ENCODE results near the gene KLRC2.
"Not testable (repeated sequence)": the region's sequence is repeated elsewhere in the genome, so short reads cannot be mapped to it uniquely, and the experiment has no call there.

DNA sequence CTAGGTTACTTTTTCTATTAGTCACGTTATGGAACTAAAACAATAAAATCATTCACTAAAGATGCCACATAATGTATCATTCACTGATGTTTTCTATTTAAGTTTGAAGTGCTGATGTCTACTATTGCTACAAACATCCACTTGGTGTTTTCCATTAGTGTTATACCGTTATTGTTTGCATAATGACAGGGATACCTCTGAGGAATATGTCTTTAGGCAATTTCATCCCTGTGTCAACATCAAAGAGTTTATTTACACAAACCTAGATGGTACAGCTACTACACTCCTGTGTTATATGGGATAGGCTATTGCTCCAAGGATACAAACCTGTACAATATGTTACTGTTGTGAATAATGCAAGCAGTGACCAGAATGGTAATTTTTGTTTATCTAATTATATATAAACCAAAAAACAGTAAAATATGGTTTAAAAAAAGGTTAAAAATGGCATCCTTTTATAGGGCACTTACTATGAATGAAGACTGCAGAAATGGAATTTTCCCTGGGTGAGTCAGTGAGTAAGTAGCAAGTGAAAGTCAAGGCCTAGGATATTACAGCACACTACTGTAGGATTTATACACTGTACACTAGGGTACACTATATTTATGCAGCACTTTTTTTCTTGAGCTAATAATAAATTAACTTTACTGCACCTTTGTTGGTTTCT is 3.9 kb upstream of the KLRC2 start:
- TF ChIP-seq, protein P1, sequence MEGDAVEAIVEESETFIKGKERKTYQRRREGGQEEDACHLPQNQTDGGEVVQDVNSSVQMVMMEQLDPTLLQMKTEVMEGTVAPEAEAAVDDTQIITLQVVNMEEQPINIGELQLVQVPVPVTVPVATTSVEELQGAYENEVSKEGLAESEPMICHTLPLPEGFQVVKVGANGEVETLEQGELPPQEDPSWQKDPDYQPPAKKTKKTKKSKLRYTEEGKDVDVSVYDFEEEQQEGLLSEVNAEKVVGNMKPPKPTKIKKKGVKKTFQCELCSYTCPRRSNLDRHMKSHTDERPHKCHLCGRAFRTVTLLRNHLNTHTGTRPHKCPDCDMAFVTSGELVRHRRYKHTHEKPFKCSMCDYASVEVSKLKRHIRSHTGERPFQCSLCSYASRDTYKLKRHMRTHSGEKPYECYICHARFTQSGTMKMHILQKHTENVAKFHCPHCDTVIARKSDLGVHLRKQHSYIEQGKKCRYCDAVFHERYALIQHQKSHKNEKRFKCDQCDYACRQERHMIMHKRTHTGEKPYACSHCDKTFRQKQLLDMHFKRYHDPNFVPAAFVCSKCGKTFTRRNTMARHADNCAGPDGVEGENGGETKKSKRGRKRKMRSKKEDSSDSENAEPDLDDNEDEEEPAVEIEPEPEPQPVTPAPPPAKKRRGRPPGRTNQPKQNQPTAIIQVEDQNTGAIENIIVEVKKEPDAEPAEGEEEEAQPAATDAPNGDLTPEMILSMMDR (IDR thresholded peaks at IDR 0.05; ENCODE audit: insufficient read depth, low read length) = not testable (repeated sequence)
- TF ChIP-seq GABPA (IDR thresholded peaks at IDR 0.05; ENCODE audit: low read depth); REST (IDR thresholded peaks at IDR 0.05; ENCODE audit: insufficient replicate concordance, low read depth): not testable (repeated sequence)

Measured in HL-60 (cell line).